ENCODE results near the gene HMX3. TPM values are rescaled to one million over a fixed set of nuclear protein-coding genes. Genes with fewer than 3 reads are reported as not detected.
A peak's percentile ranks its signal among the peaks of the same experiment; 100 is the strongest.

The HMX3 gene
- total and polyA plus RNA-seq, 2 of the 13 experiments (the other 11 are each of a cell fraction or from before 2014, with no cell fraction given): not detected

- TF ChIP-seq ZNF225 (CRISPR knock-in tag; IDR thresholded peaks at IDR 0.05) (no peak), RBAK (CRISPR knock-in tag; IDR thresholded peaks at IDR 0.05) (no peak), ZNF382 (CRISPR knock-in tag; IDR thresholded peaks at IDR 0.05; ENCODE audit: borderline replicate concordance) (no peak), ZNF687 (CRISPR knock-in tag; IDR thresholded peaks at IDR 0.05) (peak; percentile 76; the same call in 1 of the 2 replicates), ZNF710 (CRISPR knock-in tag; IDR thresholded peaks at IDR 0.05; ENCODE audit: borderline replicate concordance) (no peak), AGO2 (optimal IDR thresholded peaks at IDR 0.05; ENCODE audit: low read depth, low read length) (peak; percentile 77), ZBTB14 (CRISPR knock-in tag; IDR thresholded peaks at IDR 0.05) (no peak), TBX2 (CRISPR knock-in tag; IDR thresholded peaks at IDR 0.05; ENCODE audit: borderline replicate concordance) (peak; percentile 71; the same call in 1 of the 2 replicates), ZSCAN30 (CRISPR knock-in tag; IDR thresholded peaks at IDR 0.05) (0 out of 2 replicates have a peak, but pooled peaks have one; percentile 53), POLR2A (IDR thresholded peaks at IDR 0.05; ENCODE audit: insufficient read depth in 1 of 2, low read depth in 2 of 2, low read length in 2 of 2) (peak; percentile 92 to 93), ZGPAT (CRISPR knock-in tag; IDR thresholded peaks at IDR 0.05) (peak; percentile 78), HNRNPK (IDR thresholded peaks at IDR 0.05; ENCODE audit: low read depth, low read length, poor library complexity, severe bottlenecking) (no peak), ZBTB25 (CRISPR knock-in tag; IDR thresholded peaks at IDR 0.05) (peak; percentile 21; the same call in 1 of the 2 replicates), ZNF629 (CRISPR knock-in tag; conservative IDR thresholded peaks at IDR 0.05) (no peak), ZNF276 (CRISPR knock-in tag; IDR thresholded peaks at IDR 0.05; ENCODE audit: low read depth) (peak; percentile 58; the same call in 1 of the 2 replicates), HOXA9 (CRISPR knock-in tag; IDR thresholded peaks at IDR 0.05; ENCODE audit: borderline replicate concordance) (no peak)
Measured at GRCh38 chr10:123154092-123154710, 18.4 kb downstream of the HMX3 start, which contains the start of gene BUB3 (continued).
